ENCODE measurements around the gene NELL1. TPM values are rescaled to one million over a fixed set of nuclear protein-coding genes. Genes with fewer than 3 reads are reported as not detected.

NELL1 gene
- total RNA-seq, 1 experiment from 2014 or later = 0.22 TPM

DNA sequence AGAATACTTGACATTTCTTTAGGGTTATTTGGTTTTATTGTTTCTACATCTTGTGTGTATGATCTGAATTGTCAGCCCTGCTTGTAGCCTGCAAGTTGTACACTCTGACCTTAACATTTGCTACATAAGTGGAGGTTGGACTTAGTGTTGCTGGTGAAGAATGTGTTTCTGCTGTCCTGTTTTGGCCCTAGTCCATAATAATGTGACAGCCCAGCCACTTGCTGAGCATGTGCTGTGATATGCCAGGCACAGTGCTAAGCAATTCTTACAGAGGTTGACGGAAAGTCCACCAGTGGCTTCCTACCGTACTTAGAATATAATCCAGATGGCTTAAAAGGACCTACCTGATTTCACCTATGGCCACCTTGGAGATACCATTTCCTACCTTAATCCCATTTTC is 526.6 kb downstream of the NELL1 start:
- Histone ChIP-seq H3K79me2 (ENCODE audit: insufficient read depth, low read length) (no peaks in the 10 kb centered on the region), H3K56ac (ENCODE audit: insufficient read length, low read depth, low read length) (no peak overlapping the region), H3K4me2 (ENCODE audit: insufficient read depth, insufficient read length, low read length) (no peak overlapping the region), H3K23ac (ENCODE audit: insufficient read length, low read depth, low read length) (no peak overlapping the region), H3K23me2 (ENCODE audit: insufficient read length, low read depth, low read length, poor library complexity, severe bottlenecking) (no peaks in the 10 kb centered on the region), H2BK20ac (ENCODE audit: low read depth, low read length, poor library complexity, severe bottlenecking) (no peak overlapping the region), H3K27ac (ENCODE audit: insufficient read length, low read depth, low read length) (no peak overlapping the region), H4K8ac (replicated peaks; ENCODE audit: insufficient read length, low read depth, low read length) (no peak overlapping the region), H2BK120ac (ENCODE audit: low read depth, low read length, poor library complexity, severe bottlenecking) (no peak overlapping the region), H2AFZ (ENCODE audit: low read length) (no peak overlapping the region), H4K91ac (ENCODE audit: insufficient read length, low read depth, low read length) (no peak overlapping the region), H4K5ac (ENCODE audit: insufficient read length, low read depth, low read length) (peak overlapping the region; percentile 28), H2AK5ac (ENCODE audit: insufficient read length, low read length) (no peak overlapping the region), H3K14ac (ENCODE audit: insufficient read depth, low read length) (no peak overlapping the region), H4K20me1 (ENCODE audit: control insufficient read depth, insufficient read depth, insufficient read length) (no peaks in the 10 kb centered on the region), H2BK5ac (ENCODE audit: insufficient read length, low read length) (no peak overlapping the region), H3K27me3 (ENCODE audit: insufficient read depth, low read length) (no peaks in the 10 kb centered on the region), H3K18ac (ENCODE audit: insufficient read length, low read depth, low read length) (no peak overlapping the region), H3K79me1 (ENCODE audit: insufficient read depth, low read depth, low read length, poor library complexity, severe bottlenecking) (no peaks in the 10 kb centered on the region), H3K4ac (ENCODE audit: low read depth, low read length) (no peak overlapping the region), H3K9me3 (ENCODE audit: control insufficient read depth, low read depth, low read length) (no peaks in the 10 kb centered on the region), H3K4me1 (ENCODE audit: insufficient read depth, low read length) (no peaks in the 10 kb centered on the region), H2BK12ac (ENCODE audit: insufficient read length, low read depth, low read length) (no peak overlapping the region), H3T11ph (ENCODE audit: low read length) (no peak overlapping the region), H2BK15ac (ENCODE audit: low read depth, low read length) (no peak overlapping the region), H3K9ac (ENCODE audit: extremely low read depth, insufficient read length, low read length) (no peak overlapping the region)
- Mint-ChIP-seq H3K9me3 (peaks cover 0 to 8% of the 10 kb centered on the region in 2 experiments; a peak in 4 of 5 replicates), H3K4me3 (no peak overlapping the region; a peak in 1 of 5 replicates), H3K4me1 (peaks cover 0 to 5% of the 10 kb centered on the region in 2 experiments; a peak in 1 of 4 replicates), H3K36me3 (ENCODE audit: insufficient read depth in 1 of 3, low read depth in 3 of 3) (peaks cover 0 to 3% (median 0%) of the 10 kb centered on the region in 3 experiments; a peak in 1 of 7 replicates), H3K27me3 (ENCODE audit: low read depth) (no peaks in the 10 kb centered on the region), H3K27ac (no peak overlapping the region)
- DNase-seq = no peak
- WGBS (ENCODE audit: extremely low coverage, insufficient read length, low lambda C conversion rate) = no CpG with 5 or more reads among the region's 2 CpGs
- TF ChIP-seq, protein P1, sequence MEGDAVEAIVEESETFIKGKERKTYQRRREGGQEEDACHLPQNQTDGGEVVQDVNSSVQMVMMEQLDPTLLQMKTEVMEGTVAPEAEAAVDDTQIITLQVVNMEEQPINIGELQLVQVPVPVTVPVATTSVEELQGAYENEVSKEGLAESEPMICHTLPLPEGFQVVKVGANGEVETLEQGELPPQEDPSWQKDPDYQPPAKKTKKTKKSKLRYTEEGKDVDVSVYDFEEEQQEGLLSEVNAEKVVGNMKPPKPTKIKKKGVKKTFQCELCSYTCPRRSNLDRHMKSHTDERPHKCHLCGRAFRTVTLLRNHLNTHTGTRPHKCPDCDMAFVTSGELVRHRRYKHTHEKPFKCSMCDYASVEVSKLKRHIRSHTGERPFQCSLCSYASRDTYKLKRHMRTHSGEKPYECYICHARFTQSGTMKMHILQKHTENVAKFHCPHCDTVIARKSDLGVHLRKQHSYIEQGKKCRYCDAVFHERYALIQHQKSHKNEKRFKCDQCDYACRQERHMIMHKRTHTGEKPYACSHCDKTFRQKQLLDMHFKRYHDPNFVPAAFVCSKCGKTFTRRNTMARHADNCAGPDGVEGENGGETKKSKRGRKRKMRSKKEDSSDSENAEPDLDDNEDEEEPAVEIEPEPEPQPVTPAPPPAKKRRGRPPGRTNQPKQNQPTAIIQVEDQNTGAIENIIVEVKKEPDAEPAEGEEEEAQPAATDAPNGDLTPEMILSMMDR (conservative IDR thresholded peaks at IDR 0.05) = no peak

All from H9 (cell line).